PC-3 (cell line): ENCODE measurements around the gene XIRP2. TPM values are rescaled to one million over a fixed set of nuclear protein-coding genes. Genes with fewer than 3 reads are reported as not detected.

Source experiments
- ATAC-seq: fragments of 200-7000 bp; cut with Tn5 transposase; 2 replicates; pipeline ENCODE4 v1.9.1; 2020; ENCODE audit warnings: mild to moderate bottlenecking, moderate library complexity
- BruUV-seq: library from RNA; stranded (reverse); fragments of 400-500 nt; replicated peaks from 2 replicates; lab custom pipeline; 2021; lab: Mats Ljungman, UMichigan
- CTCF ChIA-PET: fragments of 300-600 bp; sonication (Branson Sonifier 250); formaldehyde crosslinking; loops from one replicate; lab custom pipeline; 2022; ENCODE audit warnings: antibody characterized with exemption; lab: Charles Lee
- POLR2A ChIA-PET: fragments of 300-600 bp; sonication (Branson Sonifier 250); formaldehyde crosslinking; loops from one replicate; lab custom pipeline; 2022; ENCODE audit warnings: antibody characterized with exemption; ENCODE audit not compliant: unreplicated experiment; lab: Charles Lee
- DNase-seq: peaks from one replicate; pipeline ENCODE4 v3.0.0-alpha.2; 2015
- H2AFZ ChIP-seq: fragments of 300-600 bp; sonication (generic); 2 replicates; pipeline ENCODE4 v1.6.0; 2016; ENCODE audit warnings: antibody characterized with exemption, low read length
- H3F3A ChIP-seq: fragments of 300-600 bp; sonication (generic); one replicate; pipeline ENCODE4 v1.6.0; 2017; ENCODE audit warnings: antibody characterized with exemption, low read length, control low read depth, mild to moderate bottlenecking; ENCODE audit not compliant: unreplicated experiment
- H3K27ac ChIP-seq: fragments of 300-600 bp; sonication (generic); 2 replicates; pipeline ENCODE4 v1.5.1; 2016; ENCODE audit warnings: mild to moderate bottlenecking, low read length
- H3K27me3 ChIP-seq: fragments of 300-600 bp; sonication (generic); 2 replicates; pipeline ENCODE4 v1.6.1; 2016; ENCODE audit warnings: low read length, mixed read lengths
- H3K36me3 ChIP-seq: fragments of 300-600 bp; sonication (generic); 2 replicates; pipeline ENCODE4 v1.6.1; 2016; ENCODE audit warnings: low read depth, mixed run types, low read length, mixed read lengths
- H3K4me1 ChIP-seq: fragments of 300-600 bp; sonication (generic); 2 replicates; pipeline ENCODE4 v1.5.1; 2016; ENCODE audit warnings: low read length; ENCODE audit not compliant: insufficient read depth
- H3K4me2 ChIP-seq: fragments of 300-600 bp; sonication (generic); 2 replicates; pipeline ENCODE4 v1.6.0; 2016; ENCODE audit warnings: low read length
- H3K4me3 ChIP-seq: fragments of 300-600 bp; sonication (generic); 2 replicates; pipeline ENCODE4 v1.5.1; 2016; ENCODE audit warnings: mild to moderate bottlenecking, low read length, mixed read lengths
- H3K79me2 ChIP-seq: fragments of 300-600 bp; sonication (generic); 2 replicates; pipeline ENCODE4 v1.6.1; 2017; ENCODE audit warnings: low read length, mixed read lengths
- H3K9ac ChIP-seq: fragments of 300-600 bp; sonication (generic); 2 replicates; pipeline ENCODE4 v1.6.0; 2016; ENCODE audit warnings: mild to moderate bottlenecking, low read length
- H3K9me2 ChIP-seq: fragments of 300-600 bp; sonication (generic); replicated peaks from 2 replicates; pipeline ENCODE4 v1.6.1; 2016; ENCODE audit warnings: mixed run types, low read length, mixed read lengths
- H3K9me3 ChIP-seq: fragments of 300-600 bp; sonication (generic); 2 replicates; pipeline ENCODE4 v1.6.1; 2016; ENCODE audit warnings: low read length, mixed read lengths
- H4K20me1 ChIP-seq: fragments of 300-600 bp; sonication (generic); 2 replicates; pipeline ENCODE4 v1.6.1; 2016; ENCODE audit warnings: low read length, mixed read lengths
- EZH2 ChIP-seq: fragments of 300-600 bp; sonication (generic); IDR thresholded peaks from one replicate; pipeline ENCODE4 v1.6.1; 2017; ENCODE audit warnings: antibody characterized with exemption, mild to moderate bottlenecking, low read length; ENCODE audit not compliant: unreplicated experiment
- EZH2phosphoT487 ChIP-seq: fragments of 300-600 bp; sonication (generic); IDR thresholded peaks from 2 replicates; pipeline ENCODE4 v1.6.1; 2018; ENCODE audit warnings: mild to moderate bottlenecking, antibody characterized with exemption, low read length, borderline replicate concordance
- intact Hi-C: fragments of 100-400 bp; cut with micrococcal nuclease; formaldehyde crosslinking; loops from 2 replicates; pipeline ENCODE4 v1.9.0; 2023
- total RNA-seq: library from RNA; depleted of rRNA; stranded (reverse); fragments of >200 nt; gene quantifications from 2 replicates; pipeline ENCODE4 v1.2.3, GENCODE V29; 2014
- TF ChIP-seq, protein P1 (sequence below): fragments of 300-600 bp; sonication (generic); conservative IDR thresholded peaks from 2 replicates; pipeline ENCODE4 v1.5.1; 2017; ENCODE audit warnings: antibody characterized with exemption, low read depth, mild to moderate bottlenecking, low read length

The XIRP2 gene
- total RNA-seq, 1 experiment from 2014 or later = 0.11 TPM

- no peak overlapping the region for H2AFZ ChIP-seq
- intact Hi-C loops = no loop called here
- CTCF ChIA-PET = no interaction called here
These were observed 300.0 kb downstream of the XIRP2 start for GRCh38 chr2:167187978-167188967.

DNA sequence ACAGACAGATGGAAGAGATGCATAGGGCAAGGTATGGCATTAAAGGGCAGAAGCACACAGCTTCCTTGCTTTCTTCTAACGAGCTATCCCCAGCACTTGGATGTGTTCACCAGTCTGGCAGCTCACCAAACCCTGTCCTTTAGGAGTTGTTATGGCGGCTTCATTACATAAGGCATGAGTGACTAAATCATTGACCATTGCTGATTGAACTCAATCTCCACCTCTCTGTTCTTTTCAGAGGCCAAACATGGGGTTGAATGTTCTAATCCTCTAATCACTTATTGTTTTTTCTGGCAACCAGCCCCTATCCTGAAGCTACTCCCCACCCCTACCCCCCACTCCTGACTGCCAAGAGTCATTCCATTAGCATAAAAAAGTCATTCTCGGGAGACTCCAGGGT is 301.8 kb downstream of the XIRP2 start:
- Histone ChIP-seq H3K27me3 (no peaks in the 10 kb centered on the region), H3K9me2 (no peaks in the 10 kb centered on the region), H3K4me2 (no peak overlapping the region), H3K4me1 (peaks cover 33% of the 10 kb centered on the region), H3K9me3 (no peaks in the 10 kb centered on the region), H2AFZ (no peak overlapping the region), H3K36me3 (no peaks in the 10 kb centered on the region), H3K79me2 (no peaks in the 10 kb centered on the region), H4K20me1 (no peaks in the 10 kb centered on the region), H3K9ac (no peak overlapping the region), H3F3A (no peaks in the 10 kb centered on the region), H3K4me3 (no peak overlapping the region), H3K27ac (no peak overlapping the region)
- intact Hi-C loops = no loop called here
- ChIA-PET CTCF (no interaction called here), POLR2A (no interaction called here)
- no TSS peak for BruUV-seq
- DNase-seq (peak; percentile 53), ATAC-seq (no peak)
- no peak for TF ChIP-seq EZH2
- TF ChIP-seq EZH2phosphoT487 = no peak
- TF ChIP-seq, protein P1, sequence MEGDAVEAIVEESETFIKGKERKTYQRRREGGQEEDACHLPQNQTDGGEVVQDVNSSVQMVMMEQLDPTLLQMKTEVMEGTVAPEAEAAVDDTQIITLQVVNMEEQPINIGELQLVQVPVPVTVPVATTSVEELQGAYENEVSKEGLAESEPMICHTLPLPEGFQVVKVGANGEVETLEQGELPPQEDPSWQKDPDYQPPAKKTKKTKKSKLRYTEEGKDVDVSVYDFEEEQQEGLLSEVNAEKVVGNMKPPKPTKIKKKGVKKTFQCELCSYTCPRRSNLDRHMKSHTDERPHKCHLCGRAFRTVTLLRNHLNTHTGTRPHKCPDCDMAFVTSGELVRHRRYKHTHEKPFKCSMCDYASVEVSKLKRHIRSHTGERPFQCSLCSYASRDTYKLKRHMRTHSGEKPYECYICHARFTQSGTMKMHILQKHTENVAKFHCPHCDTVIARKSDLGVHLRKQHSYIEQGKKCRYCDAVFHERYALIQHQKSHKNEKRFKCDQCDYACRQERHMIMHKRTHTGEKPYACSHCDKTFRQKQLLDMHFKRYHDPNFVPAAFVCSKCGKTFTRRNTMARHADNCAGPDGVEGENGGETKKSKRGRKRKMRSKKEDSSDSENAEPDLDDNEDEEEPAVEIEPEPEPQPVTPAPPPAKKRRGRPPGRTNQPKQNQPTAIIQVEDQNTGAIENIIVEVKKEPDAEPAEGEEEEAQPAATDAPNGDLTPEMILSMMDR = no peak

More at GRCh38 chr2:167187978-167188967, 300.0 kb downstream of the XIRP2 start:
- Histone ChIP-seq H3K9me2 (no peaks in the 10 kb centered on the region), H3K27me3 (no peaks in the 10 kb centered on the region), H3F3A (no peaks in the 10 kb centered on the region), H3K4me2 (no peak overlapping the region), H3K4me3 (no peak overlapping the region), H3K27ac (no peak overlapping the region), H3K9ac (no peak overlapping the region), H3K4me1 (peaks cover 24% of the 10 kb centered on the region), H3K36me3 (no peaks in the 10 kb centered on the region), H3K9me3 (no peaks in the 10 kb centered on the region), H4K20me1 (no peaks in the 10 kb centered on the region), H3K79me2 (no peaks in the 10 kb centered on the region)
- DNase-seq = no peak
- ATAC-seq = no peak
- POLR2A ChIA-PET = no interaction called here
- BruUV-seq = no TSS peak
- TF ChIP-seq, protein P1 = no peak
- TF ChIP-seq EZH2 = no peak
- TF ChIP-seq EZH2phosphoT487 = no peak

DNA sequence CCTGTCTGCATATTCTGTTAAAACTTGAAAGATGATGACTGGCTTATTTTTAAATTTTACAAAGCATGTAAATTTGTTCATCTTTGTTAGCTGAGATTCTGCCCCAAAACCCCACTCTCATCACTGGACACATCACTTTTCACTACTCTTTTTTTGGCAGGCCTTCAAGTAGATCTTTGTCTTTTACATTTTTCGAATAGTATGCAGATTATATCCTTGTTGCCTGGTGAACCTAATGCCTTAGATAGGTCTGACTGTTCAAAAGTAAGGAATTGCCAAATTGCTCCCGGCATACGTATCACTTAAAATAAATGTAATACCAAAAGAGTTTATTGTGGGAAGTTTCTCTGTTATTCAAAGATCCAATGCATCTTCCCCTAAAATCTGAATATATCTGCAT is 303.3 kb downstream of the XIRP2 start:
- Histone ChIP-seq H3K9me2 (no peaks in the 10 kb centered on the region), H3K4me3 (no peak overlapping the region), H3F3A (no peaks in the 10 kb centered on the region), H3K4me2 (peak overlapping the region; percentile 16; the same call in 1 of the 2 replicates), H3K9me3 (no peaks in the 10 kb centered on the region), H3K36me3 (no peaks in the 10 kb centered on the region), H3K4me1 (peaks cover 42% of the 10 kb centered on the region), H3K27ac (0 out of 2 replicates have a peak overlapping the region, but pooled peaks have one; percentile 4), H4K20me1 (no peaks in the 10 kb centered on the region), H3K79me2 (no peaks in the 10 kb centered on the region), H2AFZ (0 out of 2 replicates have a peak overlapping the region, but pooled peaks have one; percentile 25), H3K9ac (no peak overlapping the region), H3K27me3 (no peaks in the 10 kb centered on the region)
- DNase-seq = peak; percentile 68
- TF ChIP-seq, protein P1 = no peak
- TF ChIP-seq EZH2 (no peak), EZH2phosphoT487 (no peak)
- no peak; the same call in 1 of the 2 replicates for ATAC-seq
- intact Hi-C loops = no loop called here
- POLR2A ChIA-PET = no interaction called here
- CTCF ChIA-PET = no interaction called here
- BruUV-seq = no TSS peak
